NCI-H526 (cell line): ENCODE results near the gene RIMBP2.

Experiments
- DNase-seq, 2 experiments: peaks; one replicate each; lab custom pipeline; 2025; lab: John Stamatoyannopoulos, UW

The RIMBP2 gene

DNA sequence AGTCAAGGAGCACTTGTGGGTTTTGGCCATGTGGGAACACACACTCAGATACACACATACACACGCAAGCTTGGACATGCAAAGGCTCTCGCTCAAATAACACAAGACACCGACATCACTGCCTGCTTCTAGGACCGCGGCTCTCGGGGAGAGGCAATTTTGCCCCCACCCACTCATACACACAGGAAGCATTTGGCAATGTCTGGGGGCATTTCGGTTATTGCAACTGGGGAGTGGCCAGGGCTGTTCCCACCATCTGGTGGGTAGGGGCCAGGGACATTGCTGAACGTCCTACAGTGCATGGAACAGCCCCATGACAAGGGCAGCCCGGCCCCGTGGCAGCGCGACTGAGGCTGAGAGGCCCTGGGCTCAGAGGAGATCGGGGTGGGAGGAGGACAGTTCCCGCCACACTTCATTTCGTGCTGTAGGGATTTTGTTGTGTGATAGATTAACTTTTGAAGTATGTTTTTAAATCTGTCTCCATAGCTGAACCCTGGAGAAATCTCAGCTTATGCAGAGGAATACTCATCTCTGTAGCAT lies 35.6 kb downstream of the RIMBP2 start:
- DNase-seq = no peak

DNA sequence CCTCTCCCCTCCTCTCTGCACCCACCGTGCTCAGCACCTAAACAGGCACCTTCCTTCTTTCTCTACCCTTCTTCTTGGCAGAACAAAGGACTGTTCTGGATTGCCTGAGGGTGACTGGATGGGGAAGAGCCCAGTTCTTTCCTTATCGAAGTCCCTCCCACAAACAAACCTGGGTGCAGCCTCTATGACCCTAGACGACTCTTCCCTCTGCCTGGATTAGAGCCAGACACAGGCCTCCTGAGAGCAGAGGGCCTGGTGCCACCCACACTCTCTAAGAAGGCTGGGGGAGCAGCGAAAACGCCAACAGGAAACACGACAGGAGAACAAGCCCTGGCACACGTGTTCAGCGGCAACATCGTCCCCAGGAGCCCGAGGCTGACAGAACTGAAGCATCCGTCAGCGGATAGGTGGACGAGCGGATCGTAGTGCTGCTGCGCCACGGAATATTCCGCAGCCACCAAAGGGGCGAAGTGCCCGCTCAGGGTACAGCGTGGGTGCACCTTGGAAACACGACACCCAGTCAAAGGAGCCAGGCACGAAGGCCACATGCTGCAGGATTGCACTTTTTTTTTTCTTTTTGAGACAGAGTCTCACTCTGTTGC lies 38.0 kb downstream of the RIMBP2 start:
- no peak for DNase-seq

DNA sequence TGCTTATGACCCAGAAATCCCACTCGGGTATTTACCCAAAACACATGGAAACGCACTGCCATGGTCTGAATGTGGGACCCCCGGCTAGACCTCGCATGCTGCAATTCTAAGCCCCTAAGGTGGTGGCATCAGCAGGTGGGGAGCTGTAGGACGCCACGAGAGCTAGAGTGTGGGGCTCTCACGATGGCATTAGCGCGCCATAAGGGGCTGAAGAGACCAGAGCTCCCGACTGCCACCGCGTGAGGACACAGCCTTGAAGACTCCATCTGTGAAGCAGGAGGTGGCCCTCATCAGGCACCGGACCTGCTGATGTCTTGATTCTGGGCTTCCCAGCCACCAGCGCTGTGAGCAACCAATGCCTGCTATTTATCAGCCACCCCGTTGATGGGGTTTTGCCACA lies 40.3 kb downstream of the RIMBP2 start:
- no peak for DNase-seq

DNA sequence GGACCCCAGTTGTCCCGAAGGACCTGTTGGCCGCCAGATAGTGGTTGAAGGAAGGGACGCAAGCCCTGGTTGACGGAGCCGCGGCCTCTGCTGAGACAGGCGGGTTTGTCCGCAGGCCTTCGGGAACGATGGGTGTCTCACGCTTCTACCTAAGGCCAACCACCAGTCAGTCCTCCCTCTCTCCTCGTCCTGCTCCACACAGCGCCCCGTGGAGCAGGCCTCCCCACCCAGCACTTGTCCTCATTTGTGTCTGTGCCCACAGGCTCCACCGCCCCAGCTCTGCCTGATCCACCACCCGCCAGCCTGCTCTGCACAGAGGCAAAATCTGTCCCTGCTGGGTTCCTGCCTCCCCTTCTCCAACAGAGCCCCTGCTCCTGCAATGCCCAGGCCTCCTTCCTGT lies 41.0 kb downstream of the RIMBP2 start:
- no peak for DNase-seq

DNA sequence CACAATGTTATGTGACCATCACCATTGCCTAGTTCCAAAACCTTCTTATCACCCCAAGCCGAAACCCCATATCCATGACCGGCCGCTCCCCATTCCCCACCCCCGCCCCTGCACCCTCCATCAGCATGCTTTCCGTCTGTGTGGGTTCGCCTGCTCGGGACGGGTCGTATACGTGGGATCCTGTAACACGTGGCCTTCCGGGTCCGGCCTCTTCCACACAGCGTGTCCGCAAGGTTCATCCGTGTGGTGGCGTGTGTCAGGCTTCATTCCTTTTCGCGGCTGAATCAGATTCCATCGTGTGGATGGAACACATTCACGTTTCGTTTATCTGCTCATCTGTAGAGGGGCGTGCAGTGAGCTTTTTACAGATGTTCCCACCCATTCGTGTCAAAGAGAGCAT lies 41.4 kb downstream of the RIMBP2 start:
- no peak for DNase-seq

DNA sequence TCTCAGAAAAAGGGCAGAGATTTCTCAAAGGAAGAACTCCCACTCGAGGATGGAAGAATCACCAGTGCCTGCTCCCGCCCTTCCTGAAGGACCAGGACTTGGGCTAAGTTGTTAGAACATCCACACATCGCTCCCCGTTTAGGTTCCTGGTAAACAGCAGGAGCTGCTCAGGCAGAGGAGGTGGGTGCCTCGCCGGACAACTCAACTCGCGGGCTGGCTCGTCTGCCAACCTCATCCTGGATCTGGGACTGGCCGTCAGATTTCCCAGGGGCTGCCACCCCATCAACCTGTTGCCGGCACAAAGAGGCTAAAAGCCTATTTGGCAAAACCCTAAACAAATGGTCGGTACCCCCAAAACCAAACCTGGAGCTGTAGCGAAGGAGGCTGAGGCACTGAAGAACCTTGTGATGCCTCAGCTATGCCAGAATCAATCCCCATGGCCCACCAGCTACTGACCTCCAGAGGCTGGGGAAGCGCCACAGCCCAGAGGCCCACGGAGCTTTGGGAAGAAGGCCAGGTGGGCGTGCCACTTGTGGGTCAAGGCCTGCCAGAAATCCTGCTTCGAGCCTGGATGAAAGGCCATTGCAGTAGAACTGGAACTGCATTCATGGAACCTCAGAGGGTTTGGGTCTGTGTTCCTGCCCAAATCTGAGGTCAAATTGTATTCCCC lies 42.9 kb downstream of the RIMBP2 start:
- DNase-seq = no peak

DNA sequence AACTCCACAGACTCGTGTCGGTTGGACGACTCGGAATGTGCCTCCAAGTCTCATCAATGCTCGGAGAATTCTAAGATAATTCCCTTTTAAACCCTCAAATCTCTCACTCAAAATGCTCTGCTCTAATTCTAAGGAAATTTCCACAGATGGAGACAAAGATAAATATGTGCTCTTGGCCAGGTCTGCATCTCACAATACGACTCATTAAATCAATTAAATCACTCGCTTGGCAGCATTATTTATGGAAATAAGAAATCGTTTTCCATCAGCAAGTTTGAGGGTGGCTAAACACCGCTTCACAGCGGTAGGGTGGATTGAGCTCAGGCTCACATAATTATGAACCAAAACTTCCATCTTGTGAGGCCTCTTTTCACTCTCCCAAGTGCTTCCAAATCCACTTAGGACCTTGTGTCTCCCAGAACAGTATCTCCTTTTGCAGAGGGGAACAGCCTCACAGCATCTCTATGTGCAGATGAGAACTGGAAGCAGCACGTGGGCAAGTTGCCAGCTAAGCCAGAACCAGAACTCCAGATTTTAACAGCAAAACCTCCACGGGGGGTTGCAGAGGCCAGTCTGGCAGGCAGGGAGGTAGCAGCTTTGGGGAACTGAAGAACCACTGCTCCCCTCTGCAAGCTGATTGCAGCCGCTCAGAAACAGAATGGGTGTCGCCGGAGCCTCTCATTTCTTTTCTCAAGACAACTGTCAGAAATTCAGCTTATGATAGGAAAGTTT lies 43.8 kb downstream of the RIMBP2 start:
- no peak for DNase-seq

DNA sequence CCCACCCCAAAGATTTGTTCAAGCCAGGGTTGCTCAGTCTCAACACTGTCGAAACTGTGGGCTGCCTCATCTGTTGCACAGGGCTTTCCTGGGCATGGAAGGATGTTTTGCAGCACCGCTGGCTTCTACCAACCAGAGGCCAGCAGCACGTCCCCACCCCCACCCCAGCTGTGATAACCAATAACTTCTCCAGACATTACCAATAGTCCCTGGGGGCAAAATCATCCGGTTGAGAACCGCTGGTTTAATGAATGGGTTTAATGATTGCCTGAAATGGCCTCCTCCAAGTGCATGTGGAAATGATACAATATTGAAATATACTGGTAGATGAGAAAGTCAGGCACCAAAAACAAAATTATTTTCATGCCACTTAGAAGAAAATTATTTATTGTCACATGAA lies 44.5 kb downstream of the RIMBP2 start:
- no peak for DNase-seq

DNA sequence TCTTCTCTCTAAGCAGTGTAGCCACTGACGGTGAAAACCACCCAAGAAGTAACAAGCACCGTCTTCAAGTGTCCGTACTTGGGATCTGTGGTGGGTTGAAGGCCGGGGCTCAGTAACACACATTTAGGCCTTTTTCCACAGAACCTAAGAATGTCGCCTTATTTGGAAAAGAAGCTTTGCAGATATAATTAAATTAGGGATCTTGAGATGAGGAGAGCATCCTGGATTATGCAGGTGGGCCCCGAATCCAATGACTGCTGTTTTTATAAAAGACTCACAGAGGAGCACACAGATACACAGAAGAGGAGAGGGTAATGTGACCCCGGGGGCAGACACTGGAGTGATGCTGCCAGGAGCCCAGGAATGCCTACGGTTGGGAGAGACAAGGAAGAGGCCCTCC lies 46.3 kb downstream of the RIMBP2 start:
- DNase-seq = no peak

DNA sequence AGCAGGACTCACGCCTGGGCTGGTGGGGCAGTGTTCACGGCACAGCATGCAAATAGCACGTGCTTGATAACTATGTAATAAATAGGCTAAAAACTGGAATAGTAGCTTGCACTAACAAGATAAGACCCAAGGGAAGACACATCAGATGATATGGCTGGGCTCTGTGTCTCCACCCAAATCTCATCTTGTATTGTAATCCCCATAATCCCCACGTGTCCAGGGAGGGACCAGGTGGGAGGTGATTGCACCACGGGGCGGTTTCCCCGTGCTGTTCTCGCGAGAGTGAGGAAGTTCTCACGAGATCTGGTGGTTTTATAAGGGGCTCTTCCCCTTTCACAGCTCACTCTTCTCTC lies 46.9 kb downstream of the RIMBP2 start:
- DNase-seq = no peak

DNA sequence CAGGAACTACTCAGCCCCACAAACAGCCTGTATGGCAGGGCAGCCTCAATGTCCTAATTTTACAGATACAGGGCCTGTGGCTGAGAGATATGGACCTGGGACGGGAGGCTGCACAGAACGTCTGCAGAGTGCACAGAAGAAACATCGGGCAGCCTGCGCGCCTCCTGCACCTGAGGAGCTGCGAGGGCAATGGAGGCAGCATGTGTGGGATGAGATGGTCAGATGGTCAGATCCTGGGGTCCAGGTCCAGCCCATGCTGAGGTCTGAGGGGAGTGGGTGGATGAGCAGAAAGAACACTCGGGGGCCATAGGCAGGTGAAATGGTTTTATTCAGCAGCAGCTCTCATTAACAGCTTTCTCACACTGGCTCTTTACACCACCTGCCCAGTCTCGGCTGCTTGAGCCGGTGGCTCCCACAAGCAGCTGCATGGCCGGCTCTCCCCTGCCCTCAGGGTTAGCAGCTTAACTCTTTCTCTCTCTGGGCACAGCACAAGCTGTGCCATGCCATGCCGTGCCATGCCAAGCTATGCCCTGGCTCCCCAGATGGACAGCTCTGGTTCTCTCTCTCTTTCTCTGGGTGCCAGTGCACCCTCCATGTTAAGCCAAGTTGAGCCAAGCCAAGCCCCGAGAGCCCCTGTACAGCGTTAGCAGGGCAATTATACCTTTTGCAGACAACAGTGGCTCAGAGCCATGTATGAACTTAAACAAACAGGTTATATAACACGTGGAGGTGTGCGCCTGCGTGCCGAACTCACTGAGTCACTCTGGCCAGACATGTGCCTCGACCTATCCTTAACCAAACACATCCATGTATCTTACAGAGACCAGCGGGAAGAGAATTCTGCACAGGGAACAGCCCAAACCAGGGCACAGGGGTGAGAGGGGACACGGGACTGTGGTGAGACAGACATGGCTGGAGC lies 47.6 kb downstream of the RIMBP2 start:
- DNase-seq = peak in 1 of 2 experiments; percentile 38

DNA sequence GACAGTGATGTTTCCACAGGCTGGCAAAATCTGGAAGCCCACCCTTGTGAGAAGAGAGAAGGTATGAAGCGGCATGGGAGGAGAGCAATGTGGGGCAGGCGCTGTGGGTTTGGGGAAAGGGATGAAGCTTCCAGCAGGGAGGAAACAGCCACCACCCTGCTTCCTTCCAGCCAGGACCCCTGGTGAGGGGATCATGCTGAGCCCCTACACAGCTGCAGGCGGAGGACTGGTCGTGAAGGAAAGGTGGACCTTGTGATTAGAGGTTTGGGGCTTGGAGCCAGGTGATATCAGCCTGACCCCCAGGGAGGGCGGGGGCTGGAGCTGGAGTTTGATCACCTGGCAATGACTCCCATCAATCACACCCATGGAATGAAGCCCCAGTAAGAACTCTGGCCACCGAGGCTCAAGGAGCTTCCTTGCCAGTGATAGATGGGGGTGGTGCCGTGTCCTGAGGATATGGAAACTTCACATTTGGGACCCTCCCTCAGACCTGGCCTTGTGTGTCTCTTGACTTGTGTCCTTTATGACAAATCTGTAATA lies 48.6 kb downstream of the RIMBP2 start:
- no peak for DNase-seq

DNA sequence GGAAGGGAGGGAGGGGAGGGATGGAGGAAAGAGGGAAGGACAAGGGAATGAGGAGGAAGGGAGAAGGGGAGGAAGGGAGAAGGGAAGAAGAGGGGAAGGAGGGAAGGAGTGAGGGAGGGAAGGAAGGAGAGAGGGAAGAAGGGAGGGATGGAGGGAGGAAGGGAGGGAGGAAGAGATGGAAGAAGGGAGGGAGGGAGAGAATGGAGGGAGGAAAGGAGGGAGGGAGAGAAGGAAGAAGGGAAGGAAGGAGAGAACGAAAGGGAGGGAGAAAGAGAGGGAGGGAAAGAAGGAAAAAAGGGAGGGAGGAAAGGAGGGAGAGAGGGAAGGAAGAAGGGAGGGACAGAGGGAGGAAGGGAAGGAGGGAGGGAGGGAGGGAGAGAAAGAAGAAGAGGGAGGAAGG lies 49.5 kb downstream of the RIMBP2 start:
- no peak for DNase-seq

DNA sequence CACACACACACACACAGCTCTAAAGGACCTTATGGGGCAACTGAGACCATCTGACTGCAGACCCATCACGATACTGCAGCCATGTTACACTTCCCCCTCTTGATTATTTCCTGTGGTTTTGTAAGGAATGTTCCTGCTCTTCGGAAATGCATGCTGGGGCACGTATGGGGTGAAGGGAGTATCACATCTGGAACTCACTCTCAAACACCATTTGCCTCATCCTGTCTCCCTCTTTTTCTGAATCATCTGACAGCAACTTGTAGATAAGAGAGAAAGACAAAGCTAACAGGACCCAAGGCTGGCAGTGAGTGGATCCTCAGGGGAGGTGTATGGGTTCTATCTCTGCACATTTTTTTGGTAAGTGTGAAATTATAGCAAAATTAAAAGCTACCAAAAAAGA lies 50.3 kb downstream of the RIMBP2 start:
- DNase-seq = no peak

DNA sequence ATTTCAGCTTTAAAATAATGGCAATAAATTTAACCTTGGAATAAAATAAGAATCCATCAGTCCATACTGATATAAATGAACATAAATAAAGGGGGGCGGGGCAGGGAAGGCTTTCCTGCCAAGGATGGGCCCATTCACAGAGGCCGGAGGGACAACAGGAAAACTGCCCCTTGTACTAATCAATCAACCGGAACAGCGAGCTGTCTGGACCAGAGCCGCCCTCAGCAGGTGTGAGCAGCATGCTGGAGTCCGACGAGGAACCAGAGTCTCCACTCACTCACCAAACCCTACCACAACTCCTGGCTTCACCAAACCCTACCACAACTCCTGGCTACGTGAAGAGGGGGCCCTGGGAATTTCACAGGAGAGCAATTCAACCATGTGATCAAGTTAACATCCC lies 51.3 kb downstream of the RIMBP2 start:
- DNase-seq = no peak

DNA sequence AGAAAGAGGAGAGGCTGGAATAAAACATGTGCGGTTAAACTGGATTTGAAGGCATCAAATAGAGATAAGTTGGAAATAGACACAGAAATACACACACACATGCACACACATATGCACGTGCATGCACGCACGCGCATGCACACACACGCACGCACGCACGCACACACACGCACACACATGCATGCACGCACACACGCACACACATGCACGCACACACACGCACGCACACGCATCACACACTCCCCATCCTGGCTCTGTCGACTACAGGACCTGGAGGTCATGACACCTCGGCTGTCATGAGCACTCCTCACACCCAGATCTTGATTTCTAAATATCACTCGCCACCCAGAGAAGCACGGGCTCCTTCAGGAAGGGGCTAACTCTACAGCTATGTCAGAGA lies 51.8 kb downstream of the RIMBP2 start:
- no peak for DNase-seq

DNA sequence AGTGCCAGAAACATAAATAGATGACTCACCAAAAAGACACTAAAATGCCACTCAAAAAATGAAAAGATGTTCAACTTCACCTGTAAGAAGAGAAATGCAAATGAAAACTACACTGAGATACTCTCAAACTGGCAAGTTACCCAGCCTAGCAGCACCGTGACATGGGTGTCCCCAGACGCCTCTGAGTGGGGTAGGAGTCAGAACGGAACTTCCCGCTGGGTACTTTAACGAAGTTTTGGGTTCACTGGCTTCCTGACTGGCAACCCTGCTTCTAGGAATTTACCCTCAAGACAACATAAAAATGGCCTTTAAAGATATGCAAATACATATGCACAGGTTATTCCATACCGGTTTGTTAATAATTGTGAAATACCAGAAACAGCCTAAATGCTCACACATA lies 52.6 kb downstream of the RIMBP2 start:
- peak; percentile 18 to 43 for DNase-seq

DNA sequence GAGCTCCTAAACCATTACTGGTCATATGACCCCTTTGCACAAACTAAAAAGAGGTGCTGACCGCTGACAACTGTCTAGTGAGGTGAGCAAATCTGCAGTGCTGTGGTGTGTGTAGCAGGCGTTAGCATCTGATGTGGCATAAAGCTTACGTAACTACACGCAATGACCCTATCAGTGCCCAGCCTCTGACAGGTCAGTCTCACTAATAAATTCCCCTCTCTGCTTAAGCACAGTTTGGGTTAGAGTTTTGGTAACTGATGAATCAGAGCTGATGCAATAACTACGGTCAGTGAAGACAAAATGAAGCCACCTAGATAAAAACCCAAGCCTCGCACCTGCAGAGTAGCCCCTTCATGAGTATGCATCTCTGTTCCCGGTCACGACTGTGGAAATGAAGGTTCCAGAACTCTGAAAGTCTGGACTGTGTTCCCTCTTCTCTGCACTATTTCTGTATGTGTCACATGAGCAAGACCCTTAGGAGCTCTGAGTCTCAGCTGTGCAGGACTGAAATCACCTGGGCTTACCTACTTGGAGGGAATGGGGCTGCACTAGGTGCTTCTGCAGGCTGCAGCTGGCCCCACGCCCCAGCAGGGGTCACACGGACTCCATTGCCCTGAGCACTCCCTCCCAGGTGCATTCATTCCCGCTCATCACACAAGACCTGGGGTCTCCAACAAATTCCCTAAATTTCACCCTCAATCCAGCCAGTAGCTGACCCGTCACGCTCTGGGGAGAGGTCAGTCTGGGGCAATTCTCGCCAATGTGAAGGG lies 54.4 kb downstream of the RIMBP2 start:
- peak in 1 of 2 experiments; percentile 32 for DNase-seq

DNA sequence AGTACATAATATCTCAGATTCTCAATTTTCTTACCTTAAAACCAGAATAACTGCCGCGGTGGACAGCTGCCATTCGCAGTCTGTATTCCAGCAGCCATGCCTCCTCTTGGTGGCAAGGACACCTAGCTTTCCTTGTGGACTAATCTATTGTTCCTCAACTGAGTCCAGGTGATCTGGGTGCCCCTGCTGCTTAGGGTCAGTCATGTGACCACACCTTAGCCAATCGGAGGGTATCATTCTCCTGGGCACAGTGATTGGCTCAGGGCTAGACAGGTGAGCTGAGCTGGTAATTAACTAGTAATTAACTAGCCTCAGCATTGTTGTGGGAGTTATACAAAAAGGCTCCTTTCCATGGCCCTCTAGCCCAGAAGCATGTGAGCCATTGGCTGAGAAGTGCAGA lies 55.0 kb downstream of the RIMBP2 start:
- DNase-seq = no peak

DNA sequence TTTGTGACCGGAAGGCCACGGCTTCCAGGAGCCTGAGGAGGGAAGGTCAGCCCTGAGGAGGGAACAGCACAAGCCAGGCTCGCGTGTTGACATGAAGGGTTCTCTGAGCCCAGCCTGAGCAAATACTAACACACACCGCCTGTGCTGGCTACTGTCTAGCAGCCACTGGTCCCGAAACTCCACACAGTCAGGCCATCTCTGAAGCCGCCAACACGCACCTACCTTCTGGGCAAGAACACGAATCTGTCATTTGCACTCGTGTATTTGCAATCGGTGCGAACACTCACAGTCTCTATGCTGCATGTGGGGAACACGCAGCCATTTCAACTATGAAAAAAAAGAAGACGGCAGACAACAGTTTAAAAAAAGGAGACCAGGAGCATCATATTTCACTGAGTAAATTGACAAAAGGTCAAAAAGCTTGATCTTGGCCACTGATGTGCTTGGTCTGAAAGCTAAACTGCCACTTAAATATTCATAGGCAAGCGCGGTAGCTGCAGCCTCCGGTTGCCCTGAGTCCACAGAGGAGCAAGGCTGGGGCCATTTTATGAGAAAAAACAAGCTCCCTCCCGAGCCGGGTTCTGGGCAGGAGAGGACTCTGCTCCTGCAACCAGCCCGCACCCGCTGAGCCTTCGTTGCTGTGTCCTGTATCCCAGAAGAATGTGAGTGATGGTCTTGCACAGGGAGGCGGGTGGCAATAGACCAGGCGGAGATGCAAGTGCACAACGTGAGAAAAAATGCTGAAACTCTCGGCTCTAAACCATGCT lies 57.8 kb downstream of the RIMBP2 start:
- DNase-seq = peak; percentile 53 to 79
